Vagina (tissue), 2 donors: Measurements from ENCODE around the gene COBL.

Source experiments
- POLR2A ChIP-seq, 2 donors: fragments of 450-650 bp; IDR thresholded peaks; one replicate each; pipeline ENCODE4 v1.6.1; 2017; ENCODE audit warnings: antibody characterized with exemption in 2 of 2, mild to moderate bottlenecking in 2 of 2, moderate library complexity in 2 of 2
- POLR2AphosphoS5 ChIP-seq, 2 donors: sonication (generic); formaldehyde crosslinking; IDR thresholded peaks; one replicate each; pipeline ENCODE4 v1.9.0; 2017; ENCODE audit warnings: antibody characterized with exemption in 2 of 2, mild to moderate bottlenecking in 2 of 2, low read depth in 1 of 2; ENCODE audit not compliant: insufficient read depth in 1 of 2
- TF ChIP-seq, protein P1 (sequence below), 3 experiments: fragments of 450-650 bp in 2 of 3; fragments of 200-600 bp in 1 of 3; sonication (generic) in 1 of 3; IDR thresholded peaks; one replicate each; pipeline ENCODE4 v1.5.1; 2017 to 2019; ENCODE audit warnings: antibody characterized with exemption in 3 of 3, mild to moderate bottlenecking in 2 of 3, moderate library complexity in 2 of 3

GRCh38 chr7:51068401-51068800, 248.2 kb downstream of the COBL start:
- TF ChIP-seq, protein P1, sequence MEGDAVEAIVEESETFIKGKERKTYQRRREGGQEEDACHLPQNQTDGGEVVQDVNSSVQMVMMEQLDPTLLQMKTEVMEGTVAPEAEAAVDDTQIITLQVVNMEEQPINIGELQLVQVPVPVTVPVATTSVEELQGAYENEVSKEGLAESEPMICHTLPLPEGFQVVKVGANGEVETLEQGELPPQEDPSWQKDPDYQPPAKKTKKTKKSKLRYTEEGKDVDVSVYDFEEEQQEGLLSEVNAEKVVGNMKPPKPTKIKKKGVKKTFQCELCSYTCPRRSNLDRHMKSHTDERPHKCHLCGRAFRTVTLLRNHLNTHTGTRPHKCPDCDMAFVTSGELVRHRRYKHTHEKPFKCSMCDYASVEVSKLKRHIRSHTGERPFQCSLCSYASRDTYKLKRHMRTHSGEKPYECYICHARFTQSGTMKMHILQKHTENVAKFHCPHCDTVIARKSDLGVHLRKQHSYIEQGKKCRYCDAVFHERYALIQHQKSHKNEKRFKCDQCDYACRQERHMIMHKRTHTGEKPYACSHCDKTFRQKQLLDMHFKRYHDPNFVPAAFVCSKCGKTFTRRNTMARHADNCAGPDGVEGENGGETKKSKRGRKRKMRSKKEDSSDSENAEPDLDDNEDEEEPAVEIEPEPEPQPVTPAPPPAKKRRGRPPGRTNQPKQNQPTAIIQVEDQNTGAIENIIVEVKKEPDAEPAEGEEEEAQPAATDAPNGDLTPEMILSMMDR (IDR thresholded peaks at IDR 0.05), result no peak
- no peak for TF ChIP-seq POLR2AphosphoS5 (IDR thresholded peaks at IDR 0.05; ENCODE audit: insufficient read depth in 1 of 2, low read depth in 1 of 2)
- no peak for TF ChIP-seq POLR2A (IDR thresholded peaks at IDR 0.05)
